Epithelial cell of proximal tubule (primary cell): ENCODE results near the gene PHC3. TPM values are rescaled to one million over a fixed set of nuclear protein-coding genes. Genes with fewer than 3 reads are reported as not detected.

Source experiments
- DNase-seq: peaks from one replicate; pipeline ENCODE4 v3.0.0-alpha.2; 2011; ENCODE audit warnings: low read depth
- H3K4me3 ChIP-seq: 2 replicates; pipeline ENCODE4 v1.5.1; 2011; ENCODE audit warnings: low read depth, mild to moderate bottlenecking, low read length
- total RNA-seq: library from RNA; depleted of rRNA; stranded (reverse); fragments of >200 nt; gene quantifications from 2 replicates; pipeline ENCODE4 v1.2.3, GENCODE V29; 2015
- TF ChIP-seq, protein P1 (sequence below): conservative IDR thresholded peaks from 2 replicates; pipeline ENCODE4 v1.5.1; 2012; ENCODE audit warnings: low read depth, mild to moderate bottlenecking, low read length

The PHC3 gene
- total RNA-seq, 1 donor from 2014 or later, result 13.0 TPM

GRCh38 chr3:170179432-170179831 lies 2.1 kb downstream of the PHC3 start:
- H3K4me3 ChIP-seq, result peak overlapping the region; percentile 99
- TF ChIP-seq, protein P1, sequence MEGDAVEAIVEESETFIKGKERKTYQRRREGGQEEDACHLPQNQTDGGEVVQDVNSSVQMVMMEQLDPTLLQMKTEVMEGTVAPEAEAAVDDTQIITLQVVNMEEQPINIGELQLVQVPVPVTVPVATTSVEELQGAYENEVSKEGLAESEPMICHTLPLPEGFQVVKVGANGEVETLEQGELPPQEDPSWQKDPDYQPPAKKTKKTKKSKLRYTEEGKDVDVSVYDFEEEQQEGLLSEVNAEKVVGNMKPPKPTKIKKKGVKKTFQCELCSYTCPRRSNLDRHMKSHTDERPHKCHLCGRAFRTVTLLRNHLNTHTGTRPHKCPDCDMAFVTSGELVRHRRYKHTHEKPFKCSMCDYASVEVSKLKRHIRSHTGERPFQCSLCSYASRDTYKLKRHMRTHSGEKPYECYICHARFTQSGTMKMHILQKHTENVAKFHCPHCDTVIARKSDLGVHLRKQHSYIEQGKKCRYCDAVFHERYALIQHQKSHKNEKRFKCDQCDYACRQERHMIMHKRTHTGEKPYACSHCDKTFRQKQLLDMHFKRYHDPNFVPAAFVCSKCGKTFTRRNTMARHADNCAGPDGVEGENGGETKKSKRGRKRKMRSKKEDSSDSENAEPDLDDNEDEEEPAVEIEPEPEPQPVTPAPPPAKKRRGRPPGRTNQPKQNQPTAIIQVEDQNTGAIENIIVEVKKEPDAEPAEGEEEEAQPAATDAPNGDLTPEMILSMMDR, result no peak
- DNase-seq, result no peak

DNA sequence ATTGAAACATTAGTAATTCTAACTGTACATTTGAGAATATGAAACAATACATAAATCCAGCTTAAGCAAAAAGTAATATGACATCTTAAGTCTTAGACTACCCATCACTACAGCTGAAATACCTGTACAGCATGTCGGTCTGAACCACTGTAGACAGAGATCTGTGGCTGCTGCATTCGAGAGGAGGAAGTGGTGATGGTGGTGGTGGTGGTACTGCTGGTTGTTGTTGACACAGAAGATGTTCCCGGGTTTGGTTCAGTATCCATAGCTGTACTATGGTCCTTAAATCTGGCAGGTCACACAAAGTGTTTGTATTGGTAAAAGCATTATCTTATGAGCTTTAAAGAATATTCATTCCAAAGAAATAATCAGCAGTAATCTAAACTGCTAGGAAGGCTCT lies 2.9 kb downstream of the PHC3 start:
- TF ChIP-seq, protein P1, result no peak
- H3K4me3 ChIP-seq, result no peak overlapping the region
- no peak for DNase-seq

GRCh38 chr3:170171563-170171962 lies 10.0 kb downstream of the PHC3 start:
- H3K4me3 ChIP-seq, result no peak overlapping the region
- TF ChIP-seq, protein P1, result no peak

GRCh38 chr3:170164717-170165116 lies 16.8 kb downstream of the PHC3 start:
- DNase-seq, result no peak
- no peak overlapping the region for H3K4me3 ChIP-seq
- TF ChIP-seq, protein P1, result no peak

More at GRCh38 chr3:170171563-170171962, 10.0 kb downstream of the PHC3 start:
- no peak for DNase-seq

GRCh38 chr3:170163956-170164645 lies 17.4 kb downstream of the PHC3 start:
- TF ChIP-seq, protein P1, result no peak
- no peak for DNase-seq
- H3K4me3 ChIP-seq, result no peak overlapping the region

- TF ChIP-seq, protein P1, result no peak
- H3K4me3 ChIP-seq, result no peak overlapping the region
- no peak for DNase-seq
Observed at GRCh38 chr3:170162630-170163029, 18.9 kb downstream of the PHC3 start.

DNA sequence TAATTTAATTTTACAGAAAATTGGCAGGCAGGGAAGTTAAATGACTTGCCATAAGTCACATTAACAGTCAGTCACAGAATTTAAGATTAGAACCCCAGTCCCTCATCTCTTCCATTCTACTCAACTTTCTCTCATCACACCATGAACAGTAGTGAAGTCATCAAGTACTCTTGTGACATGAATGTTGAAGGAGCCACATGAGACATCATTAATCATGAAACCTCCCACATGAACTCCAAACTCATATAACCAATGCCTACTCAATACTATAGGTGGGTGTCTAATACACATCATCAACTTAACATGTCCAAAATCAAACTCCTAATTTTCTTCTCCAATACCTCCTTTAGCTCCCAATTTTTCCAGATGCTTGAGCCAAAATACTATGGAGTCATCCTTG lies 19.5 kb downstream of the PHC3 start:
- H3K4me3 ChIP-seq, result no peak overlapping the region
- TF ChIP-seq, protein P1, result no peak
- DNase-seq, result no peak
